ENCODE measurements around the gene P3H1.

P3H1 gene

DNA sequence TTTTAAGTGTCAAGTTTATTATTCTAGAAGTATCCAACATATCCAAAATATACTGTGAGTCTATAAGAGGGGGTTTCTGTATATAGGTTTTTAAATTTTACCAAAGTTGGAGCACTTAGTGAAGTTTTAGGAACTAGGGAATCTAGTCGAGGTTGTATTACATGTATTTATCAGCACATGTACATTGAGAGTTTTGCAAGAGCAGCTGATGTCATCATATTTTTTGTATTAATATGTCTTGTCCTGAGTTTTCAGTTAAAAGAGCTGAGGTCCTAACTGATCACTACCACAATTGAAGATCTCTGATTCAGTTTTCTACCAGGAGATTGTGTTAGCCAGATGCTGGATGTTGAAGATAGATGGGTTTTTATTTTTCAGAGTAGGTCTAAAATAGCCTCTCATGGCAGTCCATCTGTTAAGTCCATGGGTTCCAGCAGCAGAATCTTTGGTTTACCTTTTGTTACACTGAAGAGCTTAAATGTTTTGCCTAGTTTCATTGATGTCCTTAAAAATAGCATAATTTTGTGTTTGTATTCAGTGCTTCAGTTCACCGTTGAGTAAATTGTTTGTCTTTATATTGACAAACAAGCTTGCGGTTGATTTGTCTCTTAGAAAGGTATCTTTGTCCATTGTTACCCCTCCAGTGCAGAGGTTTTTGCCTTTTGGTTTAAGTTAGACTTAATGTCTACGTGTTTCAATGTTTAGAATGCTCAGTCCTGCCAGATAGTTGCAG is 68.6 kb downstream of the P3H1 start:
- Mint-ChIP-seq H3K27ac (peak overlapping the region; percentile 71), H3K9me3 (no peaks in the 10 kb centered on the region), H3K36me3 (peaks cover 100% of the 10 kb centered on the region), H3K4me1 (peaks cover 22% of the 10 kb centered on the region), H3K4me3 (no peak overlapping the region)
- no peak for DNase-seq (ENCODE audit: low spot score in 2 of 2)
- ATAC-seq, result no peak
